ENCODE data around the gene KCTD19. TPM values are rescaled to one million over a fixed set of nuclear protein-coding genes. Genes with fewer than 3 reads are reported as not detected.

Gene KCTD19
- total RNA-seq, 4 donors from 2014 or later: 0.09 TPM; not detected in 3

DNA sequence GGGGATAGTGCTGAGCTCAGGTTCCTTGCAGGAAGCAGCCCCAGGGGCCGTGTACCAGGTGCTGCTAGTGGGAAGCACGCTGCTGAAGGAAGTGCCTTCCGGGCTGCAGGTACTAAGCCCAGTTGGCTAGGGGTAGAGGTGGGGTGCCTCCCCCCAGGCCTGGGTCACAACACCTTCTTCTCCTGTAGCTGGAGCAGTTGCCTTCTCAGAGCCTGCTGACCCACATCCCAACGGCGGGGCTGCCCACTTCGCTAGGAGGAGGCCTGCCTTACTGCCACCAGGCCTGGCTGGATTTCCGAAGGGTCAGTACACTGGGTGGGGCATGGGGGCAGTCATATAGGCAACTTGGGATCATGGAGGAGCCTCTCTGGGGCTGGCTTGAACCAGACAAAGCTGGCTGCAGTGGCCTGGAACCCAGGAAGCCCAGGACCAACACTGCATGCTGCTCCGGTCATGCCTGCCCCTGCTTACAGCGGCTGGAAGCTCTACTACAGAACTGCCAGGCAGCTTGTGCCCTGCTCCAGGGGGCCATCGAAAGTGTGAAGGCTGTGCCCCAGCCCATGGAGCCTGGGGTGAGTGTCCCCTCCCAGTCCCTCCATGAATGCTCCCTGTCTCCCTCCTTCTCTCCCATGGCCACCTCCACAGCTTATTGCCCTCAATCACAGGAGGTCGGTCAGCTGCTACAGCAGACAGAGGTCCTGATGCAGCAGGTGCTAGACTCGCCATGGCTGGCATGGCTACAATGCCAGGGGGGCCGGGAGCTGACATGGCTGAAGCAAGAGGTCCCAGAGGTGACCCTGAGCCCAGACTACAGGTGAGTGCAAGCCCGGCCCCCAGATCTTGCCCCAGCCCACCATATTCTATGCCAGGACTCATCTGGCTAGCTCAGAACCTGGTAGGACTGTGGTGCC lies 44.8 kb downstream of the KCTD19 start:
- no peak for DNase-seq
- peaks cover 20 to 44% (median 23%) of the 10 kb centered on the region in 3 donors for H3K4me1 ChIP-seq
- 85 to 96% methylated on average over 3 to 4 of the region's 14 CpGs for whole genome bisulfite sequencing, 2 donors
- peaks cover 0 to 15% (median 0%) of the 10 kb centered on the region in 3 donors for H3K36me3 ChIP-seq
- no peak overlapping the region for H3K27ac ChIP-seq
- no peaks in the 10 kb centered on the region for H3K9me3 ChIP-seq
- H3K4me3 ChIP-seq: no peak overlapping the region
- TF ChIP-seq, protein P1, sequence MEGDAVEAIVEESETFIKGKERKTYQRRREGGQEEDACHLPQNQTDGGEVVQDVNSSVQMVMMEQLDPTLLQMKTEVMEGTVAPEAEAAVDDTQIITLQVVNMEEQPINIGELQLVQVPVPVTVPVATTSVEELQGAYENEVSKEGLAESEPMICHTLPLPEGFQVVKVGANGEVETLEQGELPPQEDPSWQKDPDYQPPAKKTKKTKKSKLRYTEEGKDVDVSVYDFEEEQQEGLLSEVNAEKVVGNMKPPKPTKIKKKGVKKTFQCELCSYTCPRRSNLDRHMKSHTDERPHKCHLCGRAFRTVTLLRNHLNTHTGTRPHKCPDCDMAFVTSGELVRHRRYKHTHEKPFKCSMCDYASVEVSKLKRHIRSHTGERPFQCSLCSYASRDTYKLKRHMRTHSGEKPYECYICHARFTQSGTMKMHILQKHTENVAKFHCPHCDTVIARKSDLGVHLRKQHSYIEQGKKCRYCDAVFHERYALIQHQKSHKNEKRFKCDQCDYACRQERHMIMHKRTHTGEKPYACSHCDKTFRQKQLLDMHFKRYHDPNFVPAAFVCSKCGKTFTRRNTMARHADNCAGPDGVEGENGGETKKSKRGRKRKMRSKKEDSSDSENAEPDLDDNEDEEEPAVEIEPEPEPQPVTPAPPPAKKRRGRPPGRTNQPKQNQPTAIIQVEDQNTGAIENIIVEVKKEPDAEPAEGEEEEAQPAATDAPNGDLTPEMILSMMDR (IDR thresholded peaks at IDR 0.05): no peak
- TF ChIP-seq POLR2A (IDR thresholded peaks at IDR 0.05): no peak
- H3K27me3 ChIP-seq: no peaks in the 10 kb centered on the region
- intact Hi-C loops (cut with DNase I): loop anchor here (10.0 kb wide), 1 partner anchor 133 kb away; the partner anchor contains the start of gene ZDHHC1

DNA sequence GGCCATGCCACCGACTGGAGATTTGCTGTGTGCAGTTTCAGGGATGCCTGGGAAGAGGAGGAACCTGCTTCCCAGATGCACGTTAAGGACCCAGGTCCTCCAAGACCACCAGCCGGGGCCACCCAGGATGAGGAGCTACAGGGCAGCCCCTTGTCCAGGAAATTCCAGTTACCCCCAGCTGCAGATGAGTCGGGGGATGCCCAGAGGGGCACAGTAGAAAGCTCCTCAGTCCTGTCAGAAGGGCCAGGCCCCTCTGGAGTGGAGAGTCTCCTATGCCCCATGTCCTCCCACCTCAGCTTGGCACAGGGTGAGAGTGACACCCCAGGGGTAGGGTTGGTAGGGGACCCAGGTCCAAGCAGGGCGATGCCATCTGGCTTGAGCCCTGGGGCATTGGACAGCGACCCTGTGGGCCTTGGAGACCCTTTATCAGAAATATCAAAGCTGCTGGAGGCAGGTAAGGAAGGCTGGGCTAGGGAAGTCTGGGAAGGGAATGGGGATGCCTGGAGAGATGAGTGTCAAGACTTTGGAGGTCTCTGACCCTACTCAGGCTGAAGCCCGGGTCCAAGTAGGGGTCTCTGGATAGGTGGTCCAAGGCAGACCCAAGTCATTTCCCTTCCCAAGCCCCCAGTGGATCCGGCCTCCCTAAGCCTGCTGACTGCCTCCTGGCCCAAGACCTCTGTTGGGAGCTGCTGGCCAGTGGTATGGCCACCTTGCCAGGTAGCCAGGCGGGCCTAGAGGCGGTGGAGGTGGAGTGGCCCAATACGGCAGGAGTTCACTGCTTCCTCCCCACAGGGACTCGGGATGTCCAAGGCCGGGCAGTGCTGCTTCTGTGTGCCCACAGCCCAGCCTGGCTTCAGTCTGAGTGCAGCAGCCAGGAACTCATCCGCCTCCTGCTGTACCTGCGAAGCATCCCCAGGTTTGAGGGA lies 46.2 kb downstream of the KCTD19 start:
- peaks cover 20 to 45% (median 23%) of the 10 kb centered on the region in 3 donors for H3K4me1 ChIP-seq
- DNase-seq: no peak
- no peaks in the 10 kb centered on the region for H3K27me3 ChIP-seq
- peaks cover 0 to 20% (median 6%) of the 10 kb centered on the region in 3 donors for H3K36me3 ChIP-seq
- intact Hi-C loops (cut with DNase I): loop anchor here (10.0 kb wide), 1 partner anchor 134 kb away; the partner anchor contains the start of gene ZDHHC1
- WGBS, 2 donors: 93 to 100% methylated on average over 1 to 3 of the region's 15 CpGs
- TF ChIP-seq POLR2A (IDR thresholded peaks at IDR 0.05): no peak
- TF ChIP-seq, protein P1 (IDR thresholded peaks at IDR 0.05): no peak
- H3K27ac ChIP-seq: peak overlapping the region in 2 of 4 donors; percentile 47 to 83
- H3K4me3 ChIP-seq: peak overlapping the region in 2 of 4 donors; percentile 62 to 78
- no peaks in the 10 kb centered on the region for H3K9me3 ChIP-seq

- intact Hi-C loops (cut with DNase I): loop anchor here (10.0 kb wide), 1 partner anchor 135 kb away; the partner anchor contains the start of gene ZDHHC1
- Histone ChIP-seq H3K27ac (peak within 1 kb of the TSS; percentile 46 to 83 (median 76)), H3K27me3 (no peaks in the 10 kb centered on the region), H3K36me3 (peaks cover 0 to 23% (median 6%) of the 10 kb centered on the region in 3 donors), H3K4me3 (peak within 1 kb of the TSS; percentile 53 to 83 (median 70)), H3K4me1 (peaks cover 20 to 40% (median 23%) of the 10 kb centered on the region in 3 donors), H3K9me3 (no peaks in the 10 kb centered on the region)
- WGBS, 2 donors: 89% methylated on average over 6 of the region's 83 CpGs; no CpG with 5 or more reads in 1 of the 2 donors
- no peak for DNase-seq
- TF ChIP-seq, protein P1 (IDR thresholded peaks at IDR 0.05): peak; percentile 51 to 93 (median 83)
- peak in 1 of 4 donors; percentile 19 for TF ChIP-seq POLR2A (IDR thresholded peaks at IDR 0.05)
These were observed 47.0 kb downstream of the KCTD19 start, which contains the start of gene PLEKHG4 for GRCh38 chr16:67279296-67280089. TSS of gene PLEKHG4 (plus strand) at chr16:67279532. CDS start at chr16:67280045, 513 bp downstream.

- whole genome bisulfite sequencing, 2 donors: 0% methylated on average over 9 of the region's 42 CpGs; no CpG with 5 or more reads in 1 of the 2 donors
- H3K4me3 ChIP-seq: peak overlapping the region; percentile 53 to 83 (median 70)
- peaks cover 20 to 39% (median 23%) of the 10 kb centered on the region in 3 donors for H3K4me1 ChIP-seq
- peaks cover 0 to 23% (median 6%) of the 10 kb centered on the region in 3 donors for H3K36me3 ChIP-seq
- intact Hi-C loops (cut with DNase I): no loop called here
- no peaks in the 10 kb centered on the region for H3K27me3 ChIP-seq
- H3K27ac ChIP-seq: peak overlapping the region; percentile 46 to 83 (median 76)
- no peak for TF ChIP-seq POLR2A (IDR thresholded peaks at IDR 0.05)
- TF ChIP-seq, protein P1 (IDR thresholded peaks at IDR 0.05): peak in 3 of 6 experiments; percentile 19 to 36 (median 32)
- DNase-seq: no peak
- no peaks in the 10 kb centered on the region for H3K9me3 ChIP-seq
These were observed 47.7 kb downstream of the KCTD19 start for GRCh38 chr16:67278773-67279295.

Data from esophagus squamous epithelium (tissue), 5 donors.